CD4-positive, alpha-beta T cell treated with Interleukin-6 at 100 ng/mL for 8 hours (primary cell): ENCODE measurements around the gene PRR14.
A peak's percentile ranks its signal among the peaks of the same experiment; 100 is the strongest.
"Not testable (repeated sequence)": the region's sequence is repeated elsewhere in the genome, so short reads cannot be mapped to it uniquely, and the experiment has no call there.

Source experiments
- DNase-seq: peaks from one replicate; pipeline ENCODE4 v3.0.0-alpha.2; 2020; ENCODE audit warnings: mixed read lengths, low spot score

PRR14 gene

GRCh38 chr16:30632454-30632853, 18.3 kb upstream of the PRR14 start:
- not testable (repeated sequence) for DNase-seq

GRCh38 chr16:30633526-30633925, 17.2 kb upstream of the PRR14 start:
- DNase-seq, result no peak

DNA sequence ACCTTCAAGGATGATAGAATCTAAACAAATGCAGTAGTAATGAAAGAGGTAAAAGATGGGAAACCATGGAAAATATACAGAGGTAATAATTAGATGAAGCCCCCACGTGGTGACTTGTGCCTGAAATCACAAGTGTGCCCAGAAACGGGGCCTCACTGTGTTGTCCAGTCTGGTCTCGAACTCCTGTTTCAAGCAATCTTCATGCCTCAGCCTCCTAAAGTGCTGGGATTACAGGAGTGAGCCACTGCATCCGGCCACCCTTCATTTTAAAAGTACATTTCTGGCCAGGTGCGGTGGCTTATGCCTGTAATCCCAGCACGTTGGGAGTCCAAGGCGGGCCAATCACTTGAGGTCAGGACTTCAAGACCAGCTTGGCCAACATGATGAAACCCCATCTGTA, 14.2 kb upstream of the PRR14 start:
- no peak for DNase-seq

DNA sequence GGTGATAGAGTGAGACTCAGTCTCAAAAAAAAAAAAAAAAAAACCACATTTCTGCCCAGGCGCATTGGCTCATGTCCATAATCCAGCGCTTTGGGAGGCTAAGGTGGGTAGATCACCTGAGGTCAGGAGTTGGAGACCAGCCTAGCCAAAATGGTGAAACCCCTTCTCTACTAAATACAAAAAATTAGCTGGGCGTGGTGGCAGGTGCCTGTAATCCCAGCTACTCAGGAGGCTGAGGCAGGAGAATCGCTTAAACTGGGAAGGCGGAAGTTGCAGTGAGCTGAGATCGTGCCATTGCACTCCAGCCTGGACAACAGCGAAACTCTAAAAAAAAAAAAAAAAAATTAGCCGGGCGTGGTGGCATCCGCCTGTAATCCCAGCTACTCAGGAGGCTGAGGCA, 13.6 kb upstream of the PRR14 start:
- not testable (repeated sequence) for DNase-seq

- DNase-seq, result peak; percentile 38
These were observed 12.8 kb upstream of the PRR14 start for GRCh38 chr16:30637944-30638343.

DNA sequence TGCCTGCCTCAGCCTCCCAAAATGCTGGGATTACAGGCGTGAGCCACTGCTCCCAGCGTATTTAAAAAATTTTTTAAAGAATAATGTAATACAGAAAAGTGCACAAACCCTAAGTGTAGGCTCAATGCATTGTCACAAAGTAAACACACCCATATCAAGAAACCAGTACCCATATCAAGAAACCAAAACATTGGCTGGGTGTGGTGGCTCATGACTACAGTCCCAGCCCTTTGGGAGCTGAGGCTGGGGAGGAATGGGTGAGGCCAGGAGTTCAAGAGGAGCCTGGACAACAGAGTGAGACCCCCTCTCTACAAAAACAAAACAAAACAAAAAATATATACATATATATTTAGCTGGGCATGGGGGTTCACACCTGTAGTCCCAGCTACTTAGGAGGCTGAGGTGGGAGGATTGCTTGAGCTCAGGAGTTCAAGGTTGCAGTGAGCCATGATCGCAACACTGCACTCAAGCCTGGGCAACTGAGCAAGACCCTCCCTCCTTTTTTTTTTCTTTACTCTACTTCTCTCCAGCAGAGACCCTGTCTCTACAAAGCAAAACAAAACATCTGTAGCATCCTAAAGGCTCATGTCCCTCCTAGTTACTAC, 9.3 kb upstream of the PRR14 start:
- no peak for DNase-seq

- no peak for DNase-seq
These were observed 6.4 kb upstream of the PRR14 start for GRCh38 chr16:30644334-30644830.

- DNase-seq, result no peak
These were observed 5.0 kb upstream of the PRR14 start for GRCh38 chr16:30645727-30646126.

DNA sequence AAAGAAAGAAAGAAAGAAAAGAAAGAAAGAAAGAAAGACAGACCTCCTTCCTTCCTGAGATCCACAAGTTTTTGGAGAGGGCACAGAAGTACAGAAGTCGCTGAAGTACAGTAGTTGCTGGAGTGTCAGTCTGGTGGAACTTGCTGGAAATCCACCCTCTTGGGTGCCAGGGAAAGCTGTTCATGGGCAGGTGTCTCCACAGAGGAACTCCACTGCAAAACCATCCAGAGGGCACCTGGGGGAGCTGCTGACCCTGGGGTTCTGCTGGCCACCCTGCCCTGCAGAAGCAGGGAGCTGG, 3.5 kb upstream of the PRR14 start:
- no peak for DNase-seq

GRCh38 chr16:30649725-30650368, 913 bp upstream of the PRR14 start:
- no peak for DNase-seq

- peak; percentile 71 for DNase-seq
These were observed 604 bp downstream of the PRR14 start for GRCh38 chr16:30651124-30652004.

DNA sequence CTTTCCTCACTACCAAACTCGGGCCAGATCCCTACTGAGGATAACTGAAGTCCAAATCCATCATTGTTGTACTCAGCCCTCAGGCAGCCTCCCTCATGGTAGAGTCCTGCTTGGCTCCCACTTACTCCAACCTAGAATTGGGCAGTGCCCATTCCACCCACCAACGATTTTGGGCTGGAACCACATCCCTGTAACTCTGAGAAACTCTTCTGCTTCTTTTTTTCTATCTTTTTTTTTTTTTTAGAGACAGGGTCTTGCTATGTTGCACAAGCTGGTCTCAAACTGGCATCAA, 1.2 kb downstream of the PRR14 start:
- DNase-seq, result no peak

- no peak for DNase-seq
These were observed 2.0 kb downstream of the PRR14 start for GRCh38 chr16:30652718-30653117.

- DNase-seq, result no peak
These were observed 4.1 kb downstream of the PRR14 start for GRCh38 chr16:30654856-30655255.

DNA sequence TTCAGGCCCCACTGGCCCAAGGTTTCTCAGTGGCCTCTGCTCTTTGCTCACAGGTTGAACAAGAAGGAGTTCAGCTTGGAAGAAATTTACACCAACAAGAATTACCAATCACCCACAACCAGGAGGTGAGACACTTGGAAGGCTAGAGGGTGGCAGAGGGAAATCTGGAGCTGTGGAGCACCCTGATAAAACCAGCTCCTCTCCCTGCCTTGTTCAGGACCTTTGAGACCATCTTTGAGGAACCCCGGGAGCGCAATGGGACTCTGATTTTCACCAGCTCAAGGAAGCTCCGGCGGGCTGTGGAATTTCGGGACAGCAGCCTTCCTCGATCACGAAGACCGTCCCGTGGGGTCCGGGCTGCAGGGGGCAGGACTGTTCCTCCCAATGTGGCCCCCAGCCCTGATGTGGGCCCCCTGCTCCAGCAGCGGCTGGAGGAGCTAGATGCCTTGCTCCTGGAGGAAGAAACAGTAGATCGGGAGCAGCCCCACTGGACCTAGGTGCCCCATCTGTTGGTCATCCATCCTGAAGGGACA, 5.1 kb downstream of the PRR14 start:
- DNase-seq, result no peak

DNA sequence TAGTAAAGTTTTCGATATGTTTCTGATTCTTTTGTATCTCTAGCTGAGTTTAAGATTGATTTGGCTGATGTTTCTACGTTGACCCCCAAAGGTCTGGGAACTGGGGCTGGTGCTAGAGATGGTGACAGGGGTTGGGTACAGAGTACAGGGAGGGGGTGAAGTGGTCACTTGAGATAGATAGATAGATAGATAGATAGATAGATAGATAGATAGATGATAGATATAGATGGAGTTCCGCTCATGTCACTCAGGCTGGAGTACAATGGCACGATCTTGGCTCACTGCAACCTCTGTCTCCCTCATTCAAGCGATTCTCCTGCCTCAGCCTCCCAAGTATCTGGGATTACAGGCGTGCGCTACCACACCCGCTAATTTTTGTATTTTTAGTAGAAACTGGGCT, 5.6 kb downstream of the PRR14 start:
- no peak for DNase-seq

DNA sequence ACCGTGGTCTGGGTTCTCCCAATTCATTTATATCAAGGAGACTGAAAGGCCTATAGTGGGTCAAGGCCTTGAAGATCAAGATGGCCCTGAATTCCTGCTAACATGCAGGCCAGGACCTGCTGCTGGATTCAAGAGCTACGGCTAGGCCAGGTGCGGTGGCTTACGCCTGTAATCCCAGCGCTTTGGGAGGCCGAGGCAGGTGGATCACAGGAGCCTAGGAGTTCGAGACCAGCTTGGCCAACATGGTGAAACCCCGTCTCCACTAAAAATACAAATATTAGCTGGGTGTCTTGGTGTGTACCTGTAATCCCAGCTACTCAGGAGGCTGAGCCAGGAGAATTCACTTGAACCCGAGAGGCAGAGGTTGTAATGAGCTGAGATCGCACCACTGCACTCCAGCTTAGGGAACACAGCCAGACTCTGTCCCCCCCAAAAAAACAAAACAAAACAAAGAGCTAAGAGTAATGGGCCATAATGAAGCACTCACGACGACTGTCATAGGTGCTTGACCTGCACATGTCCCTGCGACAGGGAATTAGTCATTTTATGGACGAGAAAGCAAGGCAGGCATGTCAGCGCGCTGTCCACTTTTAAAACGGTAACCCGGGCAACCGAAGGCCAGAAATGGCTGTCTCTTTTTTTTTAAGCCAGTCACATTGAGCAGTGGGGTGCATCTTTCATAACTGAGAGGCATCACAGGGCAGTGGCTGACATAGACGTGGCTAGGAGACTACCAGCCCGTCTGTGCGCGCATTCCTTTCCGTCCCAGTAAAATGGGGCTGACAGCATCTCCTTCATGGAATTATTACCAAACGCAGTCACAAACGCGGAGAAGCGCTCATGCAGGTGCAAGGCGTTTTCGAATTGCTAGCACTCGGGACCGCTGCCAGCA, 6.5 kb downstream of the PRR14 start:
- DNase-seq, result no peak

DNA sequence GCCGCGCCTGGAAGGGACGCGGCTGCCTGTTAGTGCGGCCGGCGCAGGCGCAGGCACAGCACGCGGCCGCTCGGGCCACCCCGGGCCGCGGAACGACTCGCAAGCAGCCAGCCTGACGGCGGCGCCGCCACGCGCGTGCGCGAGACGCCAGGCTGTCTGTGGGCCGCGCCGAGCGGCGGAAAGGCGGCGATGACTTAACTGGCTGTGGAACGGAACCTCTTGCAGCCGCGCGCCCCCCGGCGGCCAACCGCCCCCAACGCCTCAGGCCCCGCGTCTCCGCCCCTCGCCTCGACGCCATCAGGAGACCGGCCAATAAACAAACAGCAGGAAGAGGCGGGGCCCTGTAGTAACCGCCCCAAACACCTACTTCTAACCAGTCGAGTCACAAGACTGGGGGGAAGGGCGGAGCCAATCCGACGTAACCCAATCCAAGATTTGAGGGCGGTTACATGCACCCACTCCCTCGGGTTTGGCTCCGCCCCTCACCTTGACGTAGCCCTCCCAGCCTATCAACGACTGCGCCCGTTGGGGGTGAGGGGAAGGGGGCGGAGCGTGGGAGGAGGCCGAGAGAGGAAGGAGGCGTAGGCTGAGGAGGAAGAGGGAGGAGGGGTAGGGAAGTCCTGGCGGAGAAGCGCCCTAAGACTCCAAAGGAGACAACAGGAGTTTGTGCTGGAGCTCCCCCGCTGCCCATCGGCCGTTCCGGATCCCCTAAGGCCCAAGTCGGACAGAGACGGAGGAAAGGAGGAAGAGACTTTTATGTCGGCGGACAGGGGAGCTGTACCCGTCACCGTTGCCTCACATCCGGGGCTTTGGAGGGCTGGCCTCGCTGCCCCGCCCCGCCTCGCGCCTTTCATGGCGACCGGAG, 7.3 kb downstream of the PRR14 start, which contains the start of gene FBRS:
Gene FBRS (plus strand): TSS at position 566 of the 865 bp plus-strand sequence. CDS start 1,088 bp downstream, outside the sequence.
- peak; percentile 100 for DNase-seq

DNA sequence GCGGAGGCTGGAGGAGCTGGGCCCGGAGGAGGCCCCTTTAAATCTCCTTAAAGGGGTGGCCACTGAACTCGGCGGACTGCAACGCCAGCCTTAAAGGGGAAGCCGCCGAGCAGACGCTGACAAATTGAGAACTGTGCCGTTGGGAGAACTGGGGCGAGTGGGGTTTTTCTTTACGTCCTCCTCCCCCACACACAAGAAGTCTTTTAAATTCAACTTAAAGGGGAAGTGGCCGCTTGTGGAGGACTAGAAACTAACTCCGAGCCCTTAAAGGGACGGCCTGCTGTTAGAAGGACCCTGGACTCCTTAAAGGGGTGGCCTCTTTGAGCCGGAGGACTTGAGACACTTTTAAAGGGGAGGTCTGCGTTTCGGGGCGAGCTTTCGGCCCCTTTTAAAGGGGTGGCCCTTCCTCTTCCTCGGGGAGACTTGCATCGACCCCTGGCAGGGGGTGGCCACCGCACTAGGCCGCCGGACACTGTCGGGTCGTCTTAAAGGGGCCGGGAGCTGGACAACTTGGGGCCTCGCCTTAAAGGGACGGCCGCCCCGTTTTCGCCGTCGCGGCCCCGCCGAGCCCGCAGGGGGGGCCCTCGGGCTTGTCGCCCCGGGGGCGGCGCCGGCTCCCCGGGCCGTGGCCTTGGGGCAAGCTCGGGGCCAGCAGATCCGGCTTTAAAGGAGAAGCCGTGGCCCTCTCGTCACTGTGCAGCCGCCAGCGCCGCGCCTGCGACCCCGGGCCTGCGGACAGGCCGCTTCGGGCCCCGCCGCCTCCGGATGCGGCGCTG, 8.2 kb downstream of the PRR14 start:
- no peak for DNase-seq
